GM19397 (cell line): ENCODE measurements around the gene FLACC1.
"Not testable (repeated sequence)": the region's sequence is repeated elsewhere in the genome, so short reads cannot be mapped to it uniquely, and the experiment has no call there.

Experiments used
- ATAC-seq: cut with Tn5 transposase; IDR thresholded peaks from one replicate; pipeline ENCODE4 v1.9.1; 2021; ENCODE audit warnings: mild to moderate bottlenecking, moderate library complexity; ENCODE audit not compliant: unreplicated experiment

FLACC1 gene

GRCh38 chr2:201349601-201350000 lies 7.5 kb downstream of the FLACC1 start:
- ATAC-seq: no peak

- ATAC-seq: no peak
These were observed 8.4 kb downstream of the FLACC1 start for GRCh38 chr2:201348758-201349157.

GRCh38 chr2:201347138-201347537 lies 10.0 kb downstream of the FLACC1 start:
- ATAC-seq: no peak

- ATAC-seq: no peak
These were observed 11.4 kb downstream of the FLACC1 start for GRCh38 chr2:201345625-201346213.

- peak; percentile 97 for ATAC-seq
These were observed 12.3 kb downstream of the FLACC1 start for GRCh38 chr2:201344663-201345366.

GRCh38 chr2:201343559-201343958 lies 13.6 kb downstream of the FLACC1 start:
- ATAC-seq: no peak

GRCh38 chr2:201342923-201343322 lies 14.2 kb downstream of the FLACC1 start:
- ATAC-seq: no peak

GRCh38 chr2:201329409-201329808 lies 27.7 kb downstream of the FLACC1 start:
- no peak for ATAC-seq

- no peak for ATAC-seq
These were observed 29.5 kb downstream of the FLACC1 start for GRCh38 chr2:201327678-201328077.

GRCh38 chr2:201322772-201323171 lies 34.4 kb downstream of the FLACC1 start:
- no peak for ATAC-seq

GRCh38 chr2:201320701-201321100 lies 36.4 kb downstream of the FLACC1 start:
- ATAC-seq: no peak

- no peak for ATAC-seq
These were observed 36.9 kb downstream of the FLACC1 start for GRCh38 chr2:201320257-201320656.

GRCh38 chr2:201319511-201319910 lies 37.6 kb downstream of the FLACC1 start:
- ATAC-seq: no peak

GRCh38 chr2:201313362-201313761 lies 43.8 kb downstream of the FLACC1 start:
- ATAC-seq: no peak

- ATAC-seq: no peak
These were observed 48.2 kb downstream of the FLACC1 start for GRCh38 chr2:201308914-201309313.

- ATAC-seq: no peak
These were observed 49.3 kb downstream of the FLACC1 start for GRCh38 chr2:201307876-201308275.

- ATAC-seq: not testable (repeated sequence)
These were observed 57.2 kb downstream of the FLACC1 start for GRCh38 chr2:201299929-201300328.

- ATAC-seq: no peak
These were observed 58.6 kb downstream of the FLACC1 start for GRCh38 chr2:201298462-201299052.

GRCh38 chr2:201290457-201291148 lies 66.5 kb downstream of the FLACC1 start:
- ATAC-seq: not testable (repeated sequence)

- ATAC-seq: no peak
These were observed 71.6 kb downstream of the FLACC1 start for GRCh38 chr2:201285499-201285898.

GRCh38 chr2:201280191-201281040 lies 76.7 kb downstream of the FLACC1 start:
- no peak for ATAC-seq
